IMR-90 (cell line): ENCODE data around the gene LANCL3.

Experiments used
- BHLHE40 ChIP-seq: fragments of 150-350 bp; IDR thresholded peaks from 2 replicates; pipeline ENCODE4 v1.6.1; 2016; ENCODE audit warnings: mild to moderate bottlenecking, low read depth, low read length
- CEBPB ChIP-seq: IDR thresholded peaks from 2 replicates; pipeline ENCODE4 v1.6.1; 2012; ENCODE audit warnings: low read depth, low read length, improper control_type of control experiment
- CTCF ChIP-seq: conservative IDR thresholded peaks from 2 replicates; pipeline ENCODE4 v1.5.1; 2012; ENCODE audit warnings: mild to moderate bottlenecking, low read depth, low read length, improper control_type of control experiment
- FOS ChIP-seq: fragments of 150-350 bp; IDR thresholded peaks from 2 replicates; pipeline ENCODE4 v1.6.1; 2016; ENCODE audit warnings: low read depth, low read length
- MAFK ChIP-seq: IDR thresholded peaks from 2 replicates; pipeline ENCODE4 v1.6.1; 2012; ENCODE audit warnings: low read depth, low read length, improper control_type of control experiment
- MXI1 ChIP-seq: IDR thresholded peaks from 2 replicates; pipeline ENCODE4 v1.6.1; 2012; ENCODE audit warnings: low read depth, mild to moderate bottlenecking, low read length, moderate library complexity, borderline replicate concordance
- POLR2A ChIP-seq: IDR thresholded peaks from 2 replicates; pipeline ENCODE4 v1.6.1; 2012; ENCODE audit warnings: mild to moderate bottlenecking, low read depth, low read length
- RAD21 ChIP-seq: IDR thresholded peaks from 2 replicates; pipeline ENCODE4 v1.6.1; 2012; ENCODE audit warnings: low read length, improper control_type of control experiment
- RCOR1 ChIP-seq: IDR thresholded peaks from 2 replicates; pipeline ENCODE4 v1.6.1; 2012; ENCODE audit warnings: mild to moderate bottlenecking, low read length, improper control_type of control experiment; ENCODE audit not compliant: insufficient replicate concordance
- RFX5 ChIP-seq: IDR thresholded peaks from 2 replicates; pipeline ENCODE4 v1.8.0; 2012; ENCODE audit warnings: low read depth, mild to moderate bottlenecking, low read length, moderate library complexity
- SMC3 ChIP-seq: fragments of 150-350 bp; IDR thresholded peaks from 2 replicates; pipeline ENCODE4 v1.6.1; 2016; ENCODE audit warnings: low read depth, mild to moderate bottlenecking, antibody characterized with exemption, low read length, moderate library complexity
- TF ChIP-seq, protein P1 (sequence below): fragments of 150-350 bp; IDR thresholded peaks from 2 replicates; pipeline ENCODE4 v1.6.1; 2017; ENCODE audit warnings: mild to moderate bottlenecking, antibody characterized with exemption, low read length, low read depth
- TF ChIP-seq, protein P2 (sequence below): fragments of 150-350 bp; IDR thresholded peaks from 2 replicates; pipeline ENCODE4 v1.6.1; 2016; ENCODE audit warnings: low read depth, mild to moderate bottlenecking, low read length, moderate library complexity, borderline replicate concordance

DNA sequence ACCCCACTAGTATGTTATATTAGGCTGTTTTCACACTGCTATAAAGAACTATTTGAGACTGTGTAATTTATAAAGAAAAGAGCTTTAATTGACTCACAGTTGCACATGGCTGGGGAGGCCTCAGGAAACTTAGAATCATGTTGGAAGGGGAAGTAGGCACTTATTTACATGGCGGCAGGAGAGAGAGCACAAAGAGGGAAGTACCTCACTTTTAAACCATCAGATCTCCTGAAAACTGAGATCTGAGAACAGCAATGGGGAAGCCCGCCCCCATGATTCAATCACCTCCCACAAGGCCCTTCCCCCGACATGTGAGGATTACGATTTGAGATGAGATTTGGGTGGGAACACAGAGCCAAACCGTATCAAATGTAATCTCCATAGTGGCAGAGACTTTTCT is 68.7 kb downstream of the LANCL3 start:
- TF ChIP-seq CTCF (no peak), RAD21 (no peak), RFX5 (no peak), MAFK (no peak), POLR2A (no peak), BHLHE40 (no peak), MXI1 (no peak), CEBPB (no peak), SMC3 (no peak), RCOR1 (no peak), FOS (no peak)
- TF ChIP-seq, protein P1, sequence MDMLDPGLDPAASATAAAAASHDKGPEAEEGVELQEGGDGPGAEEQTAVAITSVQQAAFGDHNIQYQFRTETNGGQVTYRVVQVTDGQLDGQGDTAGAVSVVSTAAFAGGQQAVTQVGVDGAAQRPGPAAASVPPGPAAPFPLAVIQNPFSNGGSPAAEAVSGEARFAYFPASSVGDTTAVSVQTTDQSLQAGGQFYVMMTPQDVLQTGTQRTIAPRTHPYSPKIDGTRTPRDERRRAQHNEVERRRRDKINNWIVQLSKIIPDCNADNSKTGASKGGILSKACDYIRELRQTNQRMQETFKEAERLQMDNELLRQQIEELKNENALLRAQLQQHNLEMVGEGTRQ, result no peak
- TF ChIP-seq, protein P2, sequence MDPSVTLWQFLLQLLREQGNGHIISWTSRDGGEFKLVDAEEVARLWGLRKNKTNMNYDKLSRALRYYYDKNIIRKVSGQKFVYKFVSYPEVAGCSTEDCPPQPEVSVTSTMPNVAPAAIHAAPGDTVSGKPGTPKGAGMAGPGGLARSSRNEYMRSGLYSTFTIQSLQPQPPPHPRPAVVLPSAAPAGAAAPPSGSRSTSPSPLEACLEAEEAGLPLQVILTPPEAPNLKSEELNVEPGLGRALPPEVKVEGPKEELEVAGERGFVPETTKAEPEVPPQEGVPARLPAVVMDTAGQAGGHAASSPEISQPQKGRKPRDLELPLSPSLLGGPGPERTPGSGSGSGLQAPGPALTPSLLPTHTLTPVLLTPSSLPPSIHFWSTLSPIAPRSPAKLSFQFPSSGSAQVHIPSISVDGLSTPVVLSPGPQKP, result no peak
